ENCODE results near the gene ODAD2.

DNA sequence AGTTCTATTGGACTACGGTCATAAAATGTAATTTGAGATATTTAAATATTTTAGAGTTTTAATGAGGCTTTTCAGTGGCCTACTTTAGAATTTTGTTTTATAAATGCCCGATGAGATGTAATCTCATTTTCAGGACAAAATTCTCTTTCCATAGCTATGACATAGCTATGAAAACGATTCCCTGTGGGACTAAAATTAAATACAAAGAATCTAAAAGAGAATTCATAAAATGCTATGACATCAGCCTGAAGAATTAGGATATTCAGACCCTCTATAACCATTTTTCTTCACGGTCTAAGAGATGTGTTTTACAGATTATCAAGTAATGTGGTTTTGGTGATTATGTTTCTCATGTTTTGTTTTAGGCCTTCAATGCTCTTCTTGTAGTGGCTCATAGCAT lies 48.2 kb upstream of the ODAD2 start:
- no peak for TF ChIP-seq POLR2A (IDR thresholded peaks at IDR 0.05; ENCODE audit: low read depth, low read length)
- TF ChIP-seq, protein P1, sequence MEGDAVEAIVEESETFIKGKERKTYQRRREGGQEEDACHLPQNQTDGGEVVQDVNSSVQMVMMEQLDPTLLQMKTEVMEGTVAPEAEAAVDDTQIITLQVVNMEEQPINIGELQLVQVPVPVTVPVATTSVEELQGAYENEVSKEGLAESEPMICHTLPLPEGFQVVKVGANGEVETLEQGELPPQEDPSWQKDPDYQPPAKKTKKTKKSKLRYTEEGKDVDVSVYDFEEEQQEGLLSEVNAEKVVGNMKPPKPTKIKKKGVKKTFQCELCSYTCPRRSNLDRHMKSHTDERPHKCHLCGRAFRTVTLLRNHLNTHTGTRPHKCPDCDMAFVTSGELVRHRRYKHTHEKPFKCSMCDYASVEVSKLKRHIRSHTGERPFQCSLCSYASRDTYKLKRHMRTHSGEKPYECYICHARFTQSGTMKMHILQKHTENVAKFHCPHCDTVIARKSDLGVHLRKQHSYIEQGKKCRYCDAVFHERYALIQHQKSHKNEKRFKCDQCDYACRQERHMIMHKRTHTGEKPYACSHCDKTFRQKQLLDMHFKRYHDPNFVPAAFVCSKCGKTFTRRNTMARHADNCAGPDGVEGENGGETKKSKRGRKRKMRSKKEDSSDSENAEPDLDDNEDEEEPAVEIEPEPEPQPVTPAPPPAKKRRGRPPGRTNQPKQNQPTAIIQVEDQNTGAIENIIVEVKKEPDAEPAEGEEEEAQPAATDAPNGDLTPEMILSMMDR (IDR thresholded peaks at IDR 0.05; ENCODE audit: extremely low read depth in 1 of 2, insufficient read depth in 1 of 2, low read depth in 1 of 2, low read length in 2 of 2): no peak
- TF ChIP-seq, protein P2, sequence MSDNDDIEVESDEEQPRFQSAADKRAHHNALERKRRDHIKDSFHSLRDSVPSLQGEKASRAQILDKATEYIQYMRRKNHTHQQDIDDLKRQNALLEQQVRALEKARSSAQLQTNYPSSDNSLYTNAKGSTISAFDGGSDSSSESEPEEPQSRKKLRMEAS (IDR thresholded peaks at IDR 0.05; ENCODE audit: insufficient read depth, insufficient read length): no peak
